ENCODE results near the gene RYR1. TPM values are rescaled to one million over a fixed set of nuclear protein-coding genes. Genes with fewer than 3 reads are reported as not detected.

Gene RYR1
- total and polyA plus RNA-seq, 2 donors (not counting 1 experiment from before 2014, with no cell fraction given), result 0.43 to 3.8 TPM

GRCh38 chr19:38391911-38392464 is 41.5 kb upstream of the RYR1 start:
- no peak overlapping the region for H3K27ac ChIP-seq (ENCODE audit: low read length in 2 of 2)
- H3K4me3 ChIP-seq (ENCODE audit: control extremely low read depth in 1 of 5, extremely low read depth in 1 of 5, insufficient read depth in 1 of 5, low read depth in 2 of 5, low read length in 4 of 5), result no peak overlapping the region
- Mint-ChIP-seq H3K27me3 (peaks cover 45% of the 10 kb centered on the region), H3K4me3 (no peak overlapping the region), H3K4me1 (peaks cover 36% of the 10 kb centered on the region), H3K27ac (no peak overlapping the region), H3K9me3 (ENCODE audit: insufficient read depth) (no peaks in the 10 kb centered on the region)
- peaks cover 0 to 54% (median 24%) of the 10 kb centered on the region in 4 experiments for H3K27me3 ChIP-seq (replicated peaks in 1 of 4; ENCODE audit: control extremely low read depth in 1 of 4, control insufficient read depth in 3 of 4, insufficient read depth in 4 of 4, low read length in 3 of 4)
- H3K4me1 ChIP-seq (ENCODE audit: control insufficient read depth in 2 of 2, insufficient read depth in 2 of 2, low read length in 2 of 2), result peaks cover 40% of the 10 kb centered on the region in 2 donors
- H3K36me3 ChIP-seq (replicated peaks in 1 of 2; ENCODE audit: control extremely low read depth in 1 of 2, control insufficient read depth in 1 of 2, extremely low read depth in 1 of 2, insufficient read depth in 2 of 2, low read length in 1 of 2), result no peaks in the 10 kb centered on the region
- ChIA-PET CTCF (interaction anchor here (0.8 kb wide), 1 partner anchor 11 kb away, joined by 3 read pairs; the partner anchor contains the start of gene FAM98C), POLR2A (no interaction called here)
- H2AFZ ChIP-seq (ENCODE audit: insufficient read depth, low read depth, low read length, poor library complexity, severe bottlenecking), result no peak overlapping the region
- H3K9me3 ChIP-seq (ENCODE audit: control extremely low read depth in 1 of 3, control insufficient read depth in 2 of 3, insufficient read depth in 1 of 3, low read length in 2 of 3), result peaks cover 0 to 21% (median 0%) of the 10 kb centered on the region in 3 donors
- no peak for TF ChIP-seq EZH2 (IDR thresholded peaks at IDR 0.05; ENCODE audit: borderline replicate concordance, insufficient read depth, low read depth, low read length, poor library complexity, severe bottlenecking)
- TF ChIP-seq, protein P1, sequence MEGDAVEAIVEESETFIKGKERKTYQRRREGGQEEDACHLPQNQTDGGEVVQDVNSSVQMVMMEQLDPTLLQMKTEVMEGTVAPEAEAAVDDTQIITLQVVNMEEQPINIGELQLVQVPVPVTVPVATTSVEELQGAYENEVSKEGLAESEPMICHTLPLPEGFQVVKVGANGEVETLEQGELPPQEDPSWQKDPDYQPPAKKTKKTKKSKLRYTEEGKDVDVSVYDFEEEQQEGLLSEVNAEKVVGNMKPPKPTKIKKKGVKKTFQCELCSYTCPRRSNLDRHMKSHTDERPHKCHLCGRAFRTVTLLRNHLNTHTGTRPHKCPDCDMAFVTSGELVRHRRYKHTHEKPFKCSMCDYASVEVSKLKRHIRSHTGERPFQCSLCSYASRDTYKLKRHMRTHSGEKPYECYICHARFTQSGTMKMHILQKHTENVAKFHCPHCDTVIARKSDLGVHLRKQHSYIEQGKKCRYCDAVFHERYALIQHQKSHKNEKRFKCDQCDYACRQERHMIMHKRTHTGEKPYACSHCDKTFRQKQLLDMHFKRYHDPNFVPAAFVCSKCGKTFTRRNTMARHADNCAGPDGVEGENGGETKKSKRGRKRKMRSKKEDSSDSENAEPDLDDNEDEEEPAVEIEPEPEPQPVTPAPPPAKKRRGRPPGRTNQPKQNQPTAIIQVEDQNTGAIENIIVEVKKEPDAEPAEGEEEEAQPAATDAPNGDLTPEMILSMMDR (IDR thresholded peaks at IDR 0.05), result no peak
- ATAC-seq (ENCODE audit: low read depth) (no peak), DNase-seq (peak; percentile 15)
- no peak overlapping the region for H3K4me2 ChIP-seq (replicated peaks; ENCODE audit: low read depth, low read length, poor library complexity, severe bottlenecking)
- H3K79me2 ChIP-seq (ENCODE audit: control insufficient read depth, insufficient read depth, low read length), result no peaks in the 10 kb centered on the region
- peaks cover 11% of the 10 kb centered on the region for H4K20me1 ChIP-seq (ENCODE audit: control insufficient read depth, insufficient read depth, low read length, poor library complexity, severe bottlenecking)
- no peak overlapping the region for H3K9ac ChIP-seq (ENCODE audit: low read length)
- intact Hi-C loops (cut with micrococcal nuclease), result no loop called here
- WGBS (ENCODE audit: insufficient coverage), result 72% methylated on average over 3 of the region's 8 CpGs

DNA sequence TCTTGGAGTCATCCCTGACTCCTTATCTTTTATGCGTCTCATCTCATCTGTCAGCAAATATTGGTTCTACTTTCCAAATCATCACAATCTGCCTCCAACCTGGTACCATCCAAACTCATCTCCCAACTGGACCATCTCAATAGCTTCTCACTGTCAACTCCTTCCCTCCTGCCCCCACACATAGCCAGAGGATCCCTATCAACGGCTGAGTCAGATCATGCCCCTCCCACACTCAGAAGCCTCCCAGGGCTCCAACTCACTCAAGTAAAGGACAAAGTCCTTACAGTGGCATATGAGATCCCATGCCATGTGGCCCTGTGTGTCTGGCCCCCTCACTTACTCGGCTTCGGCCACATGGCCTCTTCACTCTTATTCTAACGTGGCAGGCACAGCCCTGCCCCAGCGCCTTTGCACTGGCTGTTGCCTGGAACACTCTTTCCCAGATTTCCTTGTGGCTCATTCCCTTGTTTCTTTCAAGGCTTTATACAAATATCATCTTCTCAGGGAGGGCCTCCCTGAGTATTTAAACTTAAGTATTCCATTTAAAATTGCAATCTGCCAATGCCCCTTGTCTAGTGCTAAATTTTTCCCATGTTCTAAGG is 40.7 kb upstream of the RYR1 start:
- Mint-ChIP-seq H3K9me3 (ENCODE audit: insufficient read depth) (no peaks in the 10 kb centered on the region), H3K27ac (no peak overlapping the region), H3K4me3 (no peak overlapping the region), H3K4me1 (peaks cover 29% of the 10 kb centered on the region), H3K27me3 (peaks cover 45% of the 10 kb centered on the region)
- Histone ChIP-seq H3K79me2 (ENCODE audit: control insufficient read depth, insufficient read depth, low read length) (no peaks in the 10 kb centered on the region), H3K36me3 (replicated peaks in 1 of 2; ENCODE audit: control extremely low read depth in 1 of 2, control insufficient read depth in 1 of 2, extremely low read depth in 1 of 2, insufficient read depth in 2 of 2, low read length in 1 of 2) (no peaks in the 10 kb centered on the region), H3K9ac (ENCODE audit: low read length) (no peak overlapping the region), H3K27ac (ENCODE audit: low read length in 2 of 2) (no peak overlapping the region), H3K4me3 (ENCODE audit: control extremely low read depth in 1 of 5, extremely low read depth in 1 of 5, insufficient read depth in 1 of 5, low read depth in 2 of 5, low read length in 4 of 5) (no peak overlapping the region), H3K27me3 (replicated peaks in 1 of 4; ENCODE audit: control extremely low read depth in 1 of 4, control insufficient read depth in 3 of 4, insufficient read depth in 4 of 4, low read length in 3 of 4) (peaks cover 0 to 49% (median 24%) of the 10 kb centered on the region in 4 experiments), H3K9me3 (ENCODE audit: control extremely low read depth in 1 of 3, control insufficient read depth in 2 of 3, insufficient read depth in 1 of 3, low read length in 2 of 3) (peaks cover 0 to 12% (median 0%) of the 10 kb centered on the region in 3 donors), H3K4me1 (ENCODE audit: control insufficient read depth in 2 of 2, insufficient read depth in 2 of 2, low read length in 2 of 2) (peaks cover 31 to 32% of the 10 kb centered on the region in 2 donors), H4K20me1 (ENCODE audit: control insufficient read depth, insufficient read depth, low read length, poor library complexity, severe bottlenecking) (peaks cover 3% of the 10 kb centered on the region), H2AFZ (ENCODE audit: insufficient read depth, low read depth, low read length, poor library complexity, severe bottlenecking) (no peak overlapping the region), H3K4me2 (replicated peaks; ENCODE audit: low read depth, low read length, poor library complexity, severe bottlenecking) (no peak overlapping the region)
- POLR2A ChIA-PET, result no interaction called here
- WGBS (ENCODE audit: insufficient coverage), result 87% methylated on average over 6 of the region's 6 CpGs
- ATAC-seq (ENCODE audit: low read depth), result no peak
- intact Hi-C loops (cut with micrococcal nuclease), result no loop called here
- TF ChIP-seq EZH2 (IDR thresholded peaks at IDR 0.05; ENCODE audit: borderline replicate concordance, insufficient read depth, low read depth, low read length, poor library complexity, severe bottlenecking), result no peak
- TF ChIP-seq, protein P1 (IDR thresholded peaks at IDR 0.05), result no peak
- no peak for DNase-seq
- CTCF ChIA-PET, result interaction anchor here (0.8 to 2.1 kb wide), 2 partner anchors 10 kb away, joined by 3 to 9 read pairs; partner anchors contain the start of gene FAM98C

Data from B cell (primary cell).